ENCODE results near the gene IGF2BP1. TPM values are rescaled to one million over a fixed set of nuclear protein-coding genes. Genes with fewer than 3 reads are reported as not detected.

Gene IGF2BP1
- total RNA-seq, 1 experiment from 2014 or later, result 1.3 TPM

GRCh38 chr17:48961516-48962233, 35.5 kb upstream of the IGF2BP1 start:
- Histone ChIP-seq H3F3A (ENCODE audit: low read length, unreplicated experiment) (no peaks in the 10 kb centered on the region), H3K27ac (ENCODE audit: low read length) (no peak overlapping the region), H3K9ac (ENCODE audit: low read length) (no peak overlapping the region), H3K4me1 (ENCODE audit: insufficient read depth, low read length) (peaks cover 16% of the 10 kb centered on the region), H4K20me1 (ENCODE audit: low read length) (no peaks in the 10 kb centered on the region), H2AFZ (ENCODE audit: low read length) (peak overlapping the region; percentile 77), H3K4me3 (ENCODE audit: low read length) (peak overlapping the region; percentile 33; the same call in 1 of the 2 replicates), H3K27me3 (ENCODE audit: low read length) (no peaks in the 10 kb centered on the region), H3K4me2 (ENCODE audit: low read length) (peak overlapping the region; percentile 76), H3K36me3 (ENCODE audit: low read depth, low read length) (no peaks in the 10 kb centered on the region), H3K9me2 (replicated peaks; ENCODE audit: low read length) (no peaks in the 10 kb centered on the region), H3K79me2 (ENCODE audit: low read length) (no peaks in the 10 kb centered on the region), H3K9me3 (ENCODE audit: low read length) (no peaks in the 10 kb centered on the region)
- no peak for TF ChIP-seq CTCF (conservative IDR thresholded peaks at IDR 0.05; ENCODE audit: low read depth, low read length)
- POLR2A ChIA-PET (ENCODE audit: unreplicated experiment), result no interaction called here
- ATAC-seq (peak; percentile 95), DNase-seq (peak; percentile 64)
- CTCF ChIA-PET, result interaction anchor here (0.6 kb wide), 1 partner anchor 55 kb away, joined by 3 read pairs; no protein-coding TSS in a partner anchor
- intact Hi-C loops (cut with micrococcal nuclease), result no loop called here
- no TSS peak for BruUV-seq (replicated peaks)

DNA sequence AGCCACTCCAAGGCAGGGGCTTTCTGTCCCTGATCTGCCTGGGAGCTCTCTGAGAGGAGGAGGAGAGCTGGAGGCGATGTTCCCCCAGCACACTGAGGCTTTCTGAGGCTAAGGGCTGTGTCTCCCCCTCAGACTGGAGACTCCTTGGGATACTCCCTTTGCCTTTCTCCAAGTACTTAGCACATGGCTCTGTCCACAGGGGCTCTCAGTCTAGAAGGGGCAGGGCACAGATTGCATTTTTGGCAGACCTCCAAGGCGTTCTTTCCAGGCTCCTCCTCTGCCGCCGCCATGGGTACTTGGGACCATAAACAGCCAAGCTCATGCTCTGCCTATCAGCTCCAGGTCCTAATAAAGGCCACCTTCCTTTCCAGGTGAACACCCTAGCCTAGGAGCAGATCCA, 27.0 kb upstream of the IGF2BP1 start:
- Histone ChIP-seq H4K20me1 (ENCODE audit: low read length) (no peaks in the 10 kb centered on the region), H2AFZ (ENCODE audit: low read length) (no peak overlapping the region), H3F3A (ENCODE audit: low read length, unreplicated experiment) (no peaks in the 10 kb centered on the region), H3K79me2 (ENCODE audit: low read length) (no peaks in the 10 kb centered on the region), H3K27ac (ENCODE audit: low read length) (no peak overlapping the region), H3K4me1 (ENCODE audit: insufficient read depth, low read length) (peaks cover 20% of the 10 kb centered on the region), H3K4me2 (ENCODE audit: low read length) (no peak overlapping the region), H3K9ac (ENCODE audit: low read length) (no peak overlapping the region), H3K9me3 (ENCODE audit: low read length) (no peaks in the 10 kb centered on the region), H3K9me2 (replicated peaks; ENCODE audit: low read length) (no peaks in the 10 kb centered on the region), H3K36me3 (ENCODE audit: low read depth, low read length) (no peaks in the 10 kb centered on the region), H3K4me3 (ENCODE audit: low read length) (no peak overlapping the region), H3K27me3 (ENCODE audit: low read length) (no peaks in the 10 kb centered on the region)
- no peak for ATAC-seq
- CTCF ChIA-PET, result no interaction called here
- TF ChIP-seq CTCF (conservative IDR thresholded peaks at IDR 0.05; ENCODE audit: low read depth, low read length) (no peak), EZH2 (IDR thresholded peaks at IDR 0.05; ENCODE audit: low read length, unreplicated experiment) (no peak), EZH2phosphoT487 (IDR thresholded peaks at IDR 0.05; ENCODE audit: borderline replicate concordance, low read length) (no peak)
- POLR2A ChIA-PET (ENCODE audit: unreplicated experiment), result no interaction called here
- no TSS peak for BruUV-seq (replicated peaks)
- intact Hi-C loops (cut with micrococcal nuclease), result no loop called here
- no peak for DNase-seq

DNA sequence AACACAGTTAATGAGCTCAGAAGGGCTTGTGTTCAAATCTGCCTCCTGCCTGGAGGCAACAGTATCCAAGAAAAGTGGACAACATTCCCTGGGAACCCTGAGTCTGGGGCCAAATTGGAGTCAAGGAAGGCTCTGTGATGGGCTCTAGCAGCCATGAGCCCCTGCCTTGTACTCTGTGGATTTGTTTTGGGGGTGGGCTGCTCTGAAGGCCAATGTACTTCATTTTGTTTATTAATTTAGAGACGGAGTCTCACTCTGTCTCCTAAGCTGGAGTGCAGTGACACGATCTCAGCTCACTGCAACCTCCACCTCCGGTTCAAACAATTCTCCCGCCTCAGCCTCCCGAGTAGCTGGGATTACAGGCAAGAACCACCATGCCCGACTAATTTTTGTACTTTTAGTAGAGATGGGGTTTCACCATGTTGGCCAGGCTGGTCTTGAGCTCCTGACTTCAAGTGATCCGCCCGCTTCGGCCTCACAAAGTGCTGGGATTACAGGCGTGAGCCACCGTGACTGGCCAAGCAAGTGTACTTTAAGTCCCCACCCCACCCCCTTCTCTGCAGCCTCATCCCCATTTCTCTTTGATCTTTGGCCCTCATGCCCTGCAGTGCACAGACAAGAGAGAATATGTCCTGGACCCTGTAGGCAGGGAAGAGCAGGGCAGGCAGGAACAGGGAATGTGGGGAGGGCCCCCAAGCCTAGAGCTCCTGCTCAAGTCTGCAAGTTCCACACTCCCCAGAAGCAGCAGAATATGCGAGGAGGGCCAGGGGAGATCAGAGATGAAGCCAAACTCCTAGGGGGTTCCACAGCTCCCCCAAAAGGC, 26.1 kb upstream of the IGF2BP1 start:
- intact Hi-C loops (cut with micrococcal nuclease), result no loop called here
- DNase-seq, result no peak
- no peaks in the 10 kb centered on the region for H3K9me3 ChIP-seq (ENCODE audit: low read length)
- H3K79me2 ChIP-seq (ENCODE audit: low read length), result no peaks in the 10 kb centered on the region
- ATAC-seq, result no peak
- no peak overlapping the region for H2AFZ ChIP-seq (ENCODE audit: low read length)
- no peaks in the 10 kb centered on the region for H3K36me3 ChIP-seq (ENCODE audit: low read depth, low read length)
- no peak overlapping the region for H3K4me3 ChIP-seq (ENCODE audit: low read length)
- H3K9me2 ChIP-seq (replicated peaks; ENCODE audit: low read length), result no peaks in the 10 kb centered on the region
- peaks cover 20% of the 10 kb centered on the region for H3K4me1 ChIP-seq (ENCODE audit: insufficient read depth, low read length)
- H3K27ac ChIP-seq (ENCODE audit: low read length), result no peak overlapping the region
- peak overlapping the region; percentile 75 for H3K4me2 ChIP-seq (ENCODE audit: low read length)
- no peaks in the 10 kb centered on the region for H4K20me1 ChIP-seq (ENCODE audit: low read length)
- CTCF ChIA-PET, result no interaction called here
- POLR2A ChIA-PET (ENCODE audit: unreplicated experiment), result no interaction called here
- BruUV-seq (replicated peaks), result no TSS peak
- H3K9ac ChIP-seq (ENCODE audit: low read length), result no peak overlapping the region
- H3F3A ChIP-seq (ENCODE audit: low read length, unreplicated experiment), result no peaks in the 10 kb centered on the region
- no peaks in the 10 kb centered on the region for H3K27me3 ChIP-seq (ENCODE audit: low read length)
- TF ChIP-seq EZH2phosphoT487 (IDR thresholded peaks at IDR 0.05; ENCODE audit: borderline replicate concordance, low read length) (no peak), CTCF (conservative IDR thresholded peaks at IDR 0.05; ENCODE audit: low read depth, low read length) (no peak), EZH2 (IDR thresholded peaks at IDR 0.05; ENCODE audit: low read length, unreplicated experiment) (no peak)
